IPS-20b (cell line): ENCODE data around the gene TCF20.

ENCODE experiments used
- H3K27ac ChIP-seq: one replicate; pipeline ENCODE4 v1.5.1; 2013; ENCODE audit warnings: low read length
- H3K27me3 ChIP-seq: 2 replicates; pipeline ENCODE4 v1.6.1; 2013; ENCODE audit warnings: mild to moderate bottlenecking, low read length, inconsistent platforms; ENCODE audit not compliant: insufficient read depth
- H3K36me3 ChIP-seq: 2 replicates; pipeline ENCODE4 v1.6.1; 2013; ENCODE audit warnings: low read depth, mild to moderate bottlenecking, inconsistent platforms, low read length, moderate library complexity; ENCODE audit not compliant: insufficient read depth
- H3K4me1 ChIP-seq: 2 replicates; pipeline ENCODE4 v1.6.1; 2013; ENCODE audit warnings: mild to moderate bottlenecking, control low read depth, inconsistent platforms, low read length, moderate library complexity; ENCODE audit not compliant: insufficient read depth
- H3K4me3 ChIP-seq: 2 replicates; pipeline ENCODE4 v1.5.1; 2013; ENCODE audit warnings: mild to moderate bottlenecking, low read length, inconsistent platforms
- H3K9ac ChIP-seq: 2 replicates; pipeline ENCODE4 v1.6.1; 2013; ENCODE audit warnings: low read depth, mild to moderate bottlenecking, inconsistent platforms, low read length, moderate library complexity
- H3K9me3 ChIP-seq: 2 replicates; pipeline ENCODE4 v1.6.1; 2013; ENCODE audit warnings: mild to moderate bottlenecking, low read depth, low read length, inconsistent platforms; ENCODE audit not compliant: insufficient read depth

The TCF20 gene

GRCh38 chr22:42298746-42299145, 28.3 kb upstream of the TCF20 start:
- no peak overlapping the region for H3K27ac ChIP-seq

DNA sequence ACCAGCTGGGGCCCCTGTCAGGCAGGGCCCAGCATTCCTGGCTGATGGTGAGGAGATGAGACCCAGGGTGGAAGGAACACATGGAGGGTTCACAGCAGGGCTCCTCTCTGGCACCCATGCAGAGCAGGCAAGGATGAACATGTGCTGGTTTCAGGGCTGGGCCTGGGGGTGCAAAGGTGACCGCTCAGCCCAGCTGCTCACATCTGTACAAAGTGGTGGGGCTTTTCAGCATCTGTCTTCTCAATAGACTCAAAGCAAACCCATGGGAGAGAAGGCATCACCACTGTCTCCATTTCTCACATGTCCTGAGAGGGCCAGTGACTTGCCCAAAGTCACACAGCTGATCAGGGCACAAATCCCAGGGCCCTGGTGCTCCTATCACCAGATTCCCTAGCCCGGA, 27.3 kb upstream of the TCF20 start:
- Histone ChIP-seq H3K27me3 (peaks cover 6% of the 10 kb centered on the region; the same call in 1 of the 2 replicates), H3K4me1 (peaks cover 35% of the 10 kb centered on the region; the same call in 1 of the 2 replicates), H3K9me3 (no peaks in the 10 kb centered on the region), H3K36me3 (no peaks in the 10 kb centered on the region), H3K4me3 (no peak overlapping the region), H3K9ac (no peak overlapping the region), H3K27ac (no peak overlapping the region)

More at GRCh38 chr22:42298746-42299145, 28.3 kb upstream of the TCF20 start:
- H3K9me3 ChIP-seq: no peaks in the 10 kb centered on the region
- peaks cover 14% of the 10 kb centered on the region; the same call in 1 of the 2 replicates for H3K27me3 ChIP-seq
- H3K4me3 ChIP-seq: no peak overlapping the region
- H3K4me1 ChIP-seq: peaks cover 34% of the 10 kb centered on the region
- no peak overlapping the region for H3K9ac ChIP-seq
- no peaks in the 10 kb centered on the region for H3K36me3 ChIP-seq

GRCh38 chr22:42296883-42297282, 26.4 kb upstream of the TCF20 start:
- Histone ChIP-seq H3K27me3 (no peaks in the 10 kb centered on the region; the same call in 1 of the 2 replicates), H3K4me3 (no peak overlapping the region), H3K27ac (no peak overlapping the region), H3K9ac (no peak overlapping the region), H3K36me3 (no peaks in the 10 kb centered on the region), H3K4me1 (peaks cover 37% of the 10 kb centered on the region; the same call in 1 of the 2 replicates), H3K9me3 (no peaks in the 10 kb centered on the region)

DNA sequence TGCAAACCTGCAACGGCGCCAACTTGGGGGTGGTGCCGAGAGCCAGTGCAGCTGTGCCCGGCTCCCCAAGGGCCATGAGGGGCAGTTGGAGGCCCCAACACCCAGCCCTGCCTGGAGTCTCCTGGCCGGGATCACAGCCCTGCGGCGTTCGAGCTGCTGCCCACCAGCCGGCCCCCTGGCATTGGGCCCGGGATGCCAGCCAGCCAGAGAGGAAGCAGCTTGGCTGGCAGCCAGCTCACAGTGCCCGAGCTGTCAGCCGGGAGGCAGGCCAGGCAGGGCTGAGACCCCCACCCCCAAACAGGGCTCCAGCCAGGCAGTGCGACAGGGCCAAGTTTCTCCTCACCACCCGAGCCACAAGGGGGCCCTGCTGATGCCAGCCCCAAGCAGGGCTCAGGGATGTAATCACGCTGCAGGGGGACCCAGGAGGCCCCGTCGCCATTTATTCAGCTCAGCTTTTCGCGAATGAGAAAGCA, 26.0 kb upstream of the TCF20 start:
- Histone ChIP-seq H3K4me1 (peaks cover 37% of the 10 kb centered on the region; the same call in 1 of the 2 replicates), H3K4me3 (no peak overlapping the region), H3K27ac (no peak overlapping the region), H3K36me3 (no peaks in the 10 kb centered on the region), H3K9me3 (no peaks in the 10 kb centered on the region), H3K27me3 (peaks cover 4% of the 10 kb centered on the region; the same call in 1 of the 2 replicates), H3K9ac (no peak overlapping the region)

DNA sequence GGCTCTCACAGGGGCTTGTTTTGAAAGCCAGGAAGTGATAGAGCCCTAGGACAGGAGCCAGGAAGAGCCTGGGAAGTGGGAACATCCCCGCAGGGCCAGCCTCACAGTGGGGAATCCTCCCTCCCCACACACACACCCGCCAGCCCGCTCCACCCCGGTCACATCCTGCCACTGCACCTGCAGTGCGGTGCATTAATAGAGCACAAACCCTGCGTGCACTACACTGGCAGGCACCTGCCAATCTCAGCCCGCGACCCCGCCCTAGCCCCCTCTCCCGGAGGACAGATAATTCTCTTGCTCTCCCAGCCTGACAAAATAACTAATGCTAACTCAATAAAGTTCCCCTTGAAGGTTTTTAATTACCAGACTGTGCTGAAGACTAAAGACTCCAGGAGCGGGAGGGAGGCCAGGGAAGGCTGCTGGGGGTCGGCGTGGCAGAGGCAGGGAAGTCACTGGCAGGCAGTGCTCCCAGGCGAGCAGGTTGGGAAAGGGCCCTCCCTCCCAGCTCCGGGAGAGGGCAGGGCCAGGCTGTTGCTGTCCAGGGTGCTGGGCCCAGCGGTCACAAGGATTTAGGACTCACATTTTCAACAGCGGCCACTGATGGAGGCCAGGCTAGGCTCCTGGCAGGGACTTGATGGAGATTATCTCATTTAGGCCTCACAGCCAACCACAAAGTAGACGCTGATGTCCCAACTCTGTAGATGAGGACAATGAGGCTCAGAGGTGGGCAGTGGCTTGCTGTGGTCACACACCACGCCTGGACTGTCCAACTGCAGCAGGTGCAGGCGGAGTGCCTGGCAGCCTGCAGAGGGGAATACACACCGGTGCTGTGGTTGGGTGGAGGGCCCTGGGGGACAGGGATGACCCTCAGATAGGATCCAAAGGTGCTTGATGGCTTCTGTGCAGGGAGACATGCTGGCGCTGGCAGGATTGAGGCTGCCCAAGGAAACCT, 23.9 kb upstream of the TCF20 start:
- Histone ChIP-seq H3K27me3 (peaks cover 4% of the 10 kb centered on the region), H3K9me3 (no peaks in the 10 kb centered on the region), H3K9ac (no peak overlapping the region), H3K36me3 (no peaks in the 10 kb centered on the region), H3K27ac (no peak overlapping the region), H3K4me3 (no peak overlapping the region), H3K4me1 (peaks cover 21% of the 10 kb centered on the region; the same call in 1 of the 2 replicates)

DNA sequence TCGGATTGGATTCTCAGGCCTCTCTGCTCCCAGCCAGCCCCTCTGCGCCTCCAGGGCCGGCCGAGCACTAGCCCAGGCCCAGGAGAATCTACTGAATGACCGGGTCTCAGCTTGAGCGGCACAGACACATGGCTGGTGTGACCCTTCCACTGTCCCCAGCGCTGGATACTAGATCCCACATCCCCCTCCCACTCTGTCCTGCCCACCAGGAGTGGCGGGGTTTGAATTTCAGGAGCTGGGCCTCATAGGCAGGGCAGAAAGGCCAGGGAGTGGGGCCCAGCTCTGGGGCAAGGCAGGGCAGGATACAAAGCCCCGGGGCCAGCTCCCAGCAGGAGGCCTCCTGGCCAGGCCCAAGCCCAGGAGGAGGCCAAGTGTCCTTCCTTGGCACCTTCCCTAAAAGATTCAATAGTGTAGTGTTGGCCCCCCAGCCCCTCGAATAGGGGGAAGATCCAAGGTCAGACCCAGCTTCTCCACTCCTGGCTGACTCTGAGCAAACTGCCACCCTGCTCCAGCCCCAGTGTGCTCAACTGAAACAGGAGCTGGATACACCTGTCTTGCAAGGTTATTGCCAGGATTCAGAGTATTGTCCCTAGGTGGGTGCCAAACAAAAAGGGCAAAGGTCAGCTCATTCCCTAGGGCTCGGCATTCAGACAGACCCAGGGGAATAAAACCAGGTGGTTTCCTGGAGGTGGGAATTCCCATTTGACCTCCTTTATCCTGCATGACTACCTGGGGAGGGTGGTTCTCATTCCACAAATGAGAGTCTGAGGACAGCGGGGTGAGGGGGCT, 22.5 kb upstream of the TCF20 start:
- no peaks in the 10 kb centered on the region for H3K9me3 ChIP-seq
- H3K4me1 ChIP-seq: peaks cover 16% of the 10 kb centered on the region; the same call in 1 of the 2 replicates
- no peaks in the 10 kb centered on the region for H3K36me3 ChIP-seq
- H3K27me3 ChIP-seq: peaks cover 4% of the 10 kb centered on the region
- H3K9ac ChIP-seq: no peak overlapping the region; the same call in 1 of the 2 replicates
- H3K27ac ChIP-seq: no peak overlapping the region
- H3K4me3 ChIP-seq: no peak overlapping the region

GRCh38 chr22:42291287-42291686, 20.8 kb upstream of the TCF20 start:
- H3K9me3 ChIP-seq: no peaks in the 10 kb centered on the region
- no peaks in the 10 kb centered on the region for H3K36me3 ChIP-seq
- H3K4me1 ChIP-seq: peaks cover 12% of the 10 kb centered on the region; the same call in 1 of the 2 replicates
- H3K27ac ChIP-seq: no peak overlapping the region
- H3K4me3 ChIP-seq: no peak overlapping the region
- no peak overlapping the region for H3K9ac ChIP-seq
- H3K27me3 ChIP-seq: peaks cover 19% of the 10 kb centered on the region

GRCh38 chr22:42289671-42290541, 19.5 kb upstream of the TCF20 start:
- Histone ChIP-seq H3K4me3 (no peak overlapping the region), H3K4me1 (peaks cover 12% of the 10 kb centered on the region; the same call in 1 of the 2 replicates), H3K9me3 (no peaks in the 10 kb centered on the region), H3K27me3 (peaks cover 32% of the 10 kb centered on the region), H3K9ac (no peak overlapping the region), H3K36me3 (no peaks in the 10 kb centered on the region), H3K27ac (no peak overlapping the region)

DNA sequence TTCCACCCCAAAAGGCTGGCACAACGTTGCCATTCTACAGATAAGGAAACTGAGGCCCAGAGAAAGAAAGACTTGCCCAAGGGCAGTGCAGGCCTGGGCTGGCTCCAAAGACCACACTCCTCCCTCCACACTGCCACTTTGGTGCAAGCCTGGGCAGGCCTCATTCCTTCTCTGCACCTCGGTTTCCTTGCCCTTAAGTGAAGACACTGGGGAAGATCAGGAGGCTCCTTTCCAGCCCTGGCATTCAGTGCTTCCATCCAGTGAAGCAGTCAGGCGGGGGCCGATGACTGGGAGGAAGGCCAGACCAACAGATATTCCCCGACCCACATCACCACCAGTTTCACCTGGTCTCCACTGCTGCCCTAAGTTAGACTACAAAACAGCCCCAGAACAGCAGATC, 18.3 kb upstream of the TCF20 start:
- Histone ChIP-seq H3K27me3 (peaks cover 43% of the 10 kb centered on the region), H3K36me3 (no peaks in the 10 kb centered on the region), H3K27ac (no peak overlapping the region), H3K4me3 (no peak overlapping the region), H3K4me1 (peaks cover 9% of the 10 kb centered on the region; the same call in 1 of the 2 replicates), H3K9ac (no peak overlapping the region), H3K9me3 (no peaks in the 10 kb centered on the region)

- H3K27ac ChIP-seq: no peak overlapping the region
- peaks cover 3% of the 10 kb centered on the region; the same call in 1 of the 2 replicates for H3K4me1 ChIP-seq
- no peaks in the 10 kb centered on the region for H3K36me3 ChIP-seq
- peaks cover 57% of the 10 kb centered on the region for H3K27me3 ChIP-seq
- no peaks in the 10 kb centered on the region for H3K9me3 ChIP-seq
- no peak overlapping the region for H3K9ac ChIP-seq
- no peak overlapping the region for H3K4me3 ChIP-seq
Measured at GRCh38 chr22:42287174-42287890, 16.9 kb upstream of the TCF20 start.
